ENCODE data around the gene ABLIM2.

Gene ABLIM2

GRCh38 chr4:8115203-8115520 is 43.5 kb downstream of the ABLIM2 start:
- TF ChIP-seq CTCF (conservative IDR thresholded peaks at IDR 0.05; ENCODE audit: low read depth, low read length), result no peak
- DNase-seq (ENCODE audit: low read depth), result no peak
- no peak overlapping the region for H3K4me3 ChIP-seq (ENCODE audit: low read length)

- no peak for TF ChIP-seq CTCF (conservative IDR thresholded peaks at IDR 0.05; ENCODE audit: low read depth, low read length)
- no peak for DNase-seq (ENCODE audit: low read depth)
- H3K4me3 ChIP-seq (ENCODE audit: low read length), result no peak overlapping the region
These were observed 44.0 kb downstream of the ABLIM2 start for GRCh38 chr4:8114456-8115202.

GRCh38 chr4:8113611-8114377 is 44.8 kb downstream of the ABLIM2 start:
- no peak for TF ChIP-seq CTCF (conservative IDR thresholded peaks at IDR 0.05; ENCODE audit: low read depth, low read length)
- DNase-seq (ENCODE audit: low read depth), result no peak
- no peak overlapping the region for H3K4me3 ChIP-seq (ENCODE audit: low read length)

- H3K4me3 ChIP-seq (ENCODE audit: low read length), result no peak overlapping the region
- no peak for DNase-seq (ENCODE audit: low read depth)
- no peak for TF ChIP-seq CTCF (conservative IDR thresholded peaks at IDR 0.05; ENCODE audit: low read depth, low read length)
These were observed 45.9 kb downstream of the ABLIM2 start for GRCh38 chr4:8112672-8113071.

- no peak for TF ChIP-seq CTCF (conservative IDR thresholded peaks at IDR 0.05; ENCODE audit: low read depth, low read length)
These were observed 46.5 kb downstream of the ABLIM2 start for GRCh38 chr4:8112036-8112576.

GRCh38 chr4:8110071-8110986 is 48.3 kb downstream of the ABLIM2 start:
- peak; percentile 33 for TF ChIP-seq CTCF (conservative IDR thresholded peaks at IDR 0.05; ENCODE audit: low read depth, low read length)
- no peak for DNase-seq (ENCODE audit: low read depth)
- H3K4me3 ChIP-seq (ENCODE audit: low read length), result no peak overlapping the region

More at GRCh38 chr4:8112036-8112576, 46.5 kb downstream of the ABLIM2 start:
- H3K4me3 ChIP-seq (ENCODE audit: low read length), result no peak overlapping the region
- no peak for DNase-seq (ENCODE audit: low read depth)

Measured in retinal pigment epithelial cell (primary cell).